Measurements from ENCODE around the gene BDKRB2. TPM values are rescaled to one million over a fixed set of nuclear protein-coding genes. Genes with fewer than 3 reads are reported as not detected.

The BDKRB2 gene
- total RNA-seq, 1 donor from 2014 or later: 0.16 TPM

- DNase-seq: no peak
Observed at GRCh38 chr14:96252999-96253539, 48.4 kb downstream of the BDKRB2 start.

DNA sequence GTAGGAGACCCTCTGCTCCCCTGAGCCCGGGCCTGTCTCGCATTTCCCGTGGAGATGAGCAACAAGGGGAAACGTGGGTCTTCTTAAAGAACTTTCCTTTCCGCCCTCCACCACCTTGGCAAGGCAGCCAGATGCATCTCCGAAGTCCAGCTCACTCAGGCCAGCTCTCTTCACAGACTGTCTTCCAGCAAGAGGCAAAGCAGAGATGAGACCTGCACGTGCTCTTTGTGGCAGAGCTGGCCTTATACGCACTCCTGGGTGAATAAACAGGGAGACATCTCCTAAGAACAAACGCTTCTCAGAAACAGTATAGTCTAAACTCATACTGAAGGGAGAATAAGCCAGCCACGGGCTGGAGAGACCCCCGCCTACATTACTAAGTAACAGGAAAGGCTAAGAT, 50.0 kb downstream of the BDKRB2 start:
- DNase-seq: no peak

DNA sequence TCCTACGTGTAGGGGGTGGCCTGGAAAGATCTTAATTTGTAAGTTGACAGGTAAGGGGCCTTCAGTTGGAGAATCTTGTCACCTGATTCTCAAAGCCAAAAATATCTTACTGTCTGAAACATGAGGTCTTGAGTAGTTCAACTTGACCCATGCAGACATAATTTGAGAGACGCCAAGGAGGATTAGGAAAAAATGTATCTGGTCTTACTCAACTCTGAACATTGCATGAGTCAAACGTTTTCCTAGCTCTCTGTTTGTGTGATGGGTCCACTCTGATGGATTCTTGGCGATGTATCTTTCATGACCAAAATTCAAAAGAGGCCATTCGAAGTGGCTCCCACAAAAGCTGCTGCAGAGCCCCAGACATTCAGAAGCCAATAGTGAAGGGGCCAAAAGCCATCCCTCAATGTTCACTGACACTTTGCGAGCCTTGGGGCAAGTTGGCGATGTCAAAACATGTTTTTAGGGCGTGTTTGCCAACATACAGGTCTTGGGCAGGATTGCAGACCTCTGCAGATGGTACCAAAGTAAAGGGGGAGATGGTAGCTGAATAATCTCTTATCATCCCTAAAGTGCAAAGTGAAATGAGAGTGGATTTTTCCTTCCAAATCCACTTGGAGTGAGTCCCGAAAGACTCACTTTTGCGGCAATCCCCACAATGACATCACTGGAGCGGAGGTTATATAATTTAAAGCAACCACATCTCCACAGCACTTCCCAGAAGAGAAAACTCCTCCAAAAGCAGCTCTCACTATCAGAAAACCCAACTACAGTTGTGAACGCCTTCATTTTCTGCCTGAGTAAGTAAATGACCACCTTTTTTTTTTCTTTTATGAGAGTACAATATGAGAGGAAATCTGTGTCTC, 51.1 kb downstream of the BDKRB2 start, which contains the start of gene BDKRB1:
Gene BDKRB1 (plus strand): TSS at position 710 of the 866 bp plus-strand sequence. CDS start 7,473 bp downstream, outside the sequence.
- DNase-seq: no peak

GRCh38 chr14:96256407-96256806, 51.8 kb downstream of the BDKRB2 start:
- no peak for DNase-seq

DNA sequence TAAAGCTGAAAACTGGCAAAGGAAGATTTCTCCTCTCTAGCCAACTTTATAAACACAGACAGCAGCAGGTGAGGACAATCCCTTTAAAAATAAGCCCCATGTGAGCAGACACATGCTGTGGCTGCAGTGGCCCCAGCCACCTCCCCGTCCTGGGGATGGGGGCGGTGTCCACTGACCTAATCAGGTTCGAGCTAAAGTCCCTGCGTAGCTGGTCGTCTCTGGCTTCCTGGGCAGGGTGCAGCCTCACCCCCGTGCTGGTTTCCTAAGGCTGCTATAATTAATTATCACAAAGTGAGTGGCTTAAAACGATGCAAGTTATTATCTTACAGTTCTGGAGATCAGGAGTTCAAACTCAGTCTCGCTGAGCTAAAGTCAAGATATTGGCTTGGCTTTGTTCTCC, 52.4 kb downstream of the BDKRB2 start:
- no peak for DNase-seq

DNA sequence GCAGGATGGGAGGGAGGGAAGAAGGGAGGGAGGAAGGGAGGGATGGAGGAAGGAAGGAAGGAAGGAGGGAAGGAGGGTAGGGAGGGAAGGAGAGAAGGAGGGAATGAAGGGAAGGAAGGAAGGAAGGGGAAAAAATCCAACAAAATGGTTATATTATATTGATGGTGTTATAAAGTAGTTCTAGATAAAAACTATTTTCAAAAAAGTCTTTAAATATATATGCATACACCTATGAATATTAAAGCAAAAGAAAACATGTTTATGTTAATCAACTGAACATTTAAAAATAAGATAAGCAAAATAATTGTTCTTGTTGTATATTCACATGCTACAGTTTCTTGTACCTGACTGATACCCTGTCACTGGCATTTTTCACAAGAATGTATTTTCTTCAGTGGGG, 53.3 kb downstream of the BDKRB2 start:
- no peak for DNase-seq

DNA sequence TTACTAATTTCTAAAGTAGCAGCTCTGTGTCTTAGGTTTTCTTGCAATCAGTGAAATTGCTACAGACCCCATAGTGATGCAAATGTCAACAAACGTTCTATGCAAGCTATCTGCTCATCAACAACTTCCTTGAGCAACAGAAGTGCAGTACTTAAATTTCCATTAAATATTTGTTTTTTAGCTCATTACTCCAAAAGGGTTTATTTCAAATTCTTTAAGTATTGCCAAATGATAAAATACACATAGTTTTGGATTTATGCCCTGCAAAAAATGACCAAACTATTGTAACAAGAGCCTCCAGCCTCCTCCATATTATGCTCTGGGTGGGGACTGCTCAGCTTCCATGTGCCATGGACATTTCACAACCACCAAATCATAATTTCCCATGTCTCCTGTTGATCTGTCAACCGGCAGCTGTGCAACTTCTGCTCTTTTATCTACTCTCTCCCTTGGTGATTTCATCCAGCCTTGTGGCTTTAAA, 55.7 kb downstream of the BDKRB2 start:
- DNase-seq: no peak

- no peak for DNase-seq
Observed at GRCh38 chr14:96261053-96261452, 56.4 kb downstream of the BDKRB2 start.

GRCh38 chr14:96261772-96262655, 57.4 kb downstream of the BDKRB2 start:
- no peak for DNase-seq

- DNase-seq: no peak
Observed at GRCh38 chr14:96263347-96264199, 58.9 kb downstream of the BDKRB2 start.

DNA sequence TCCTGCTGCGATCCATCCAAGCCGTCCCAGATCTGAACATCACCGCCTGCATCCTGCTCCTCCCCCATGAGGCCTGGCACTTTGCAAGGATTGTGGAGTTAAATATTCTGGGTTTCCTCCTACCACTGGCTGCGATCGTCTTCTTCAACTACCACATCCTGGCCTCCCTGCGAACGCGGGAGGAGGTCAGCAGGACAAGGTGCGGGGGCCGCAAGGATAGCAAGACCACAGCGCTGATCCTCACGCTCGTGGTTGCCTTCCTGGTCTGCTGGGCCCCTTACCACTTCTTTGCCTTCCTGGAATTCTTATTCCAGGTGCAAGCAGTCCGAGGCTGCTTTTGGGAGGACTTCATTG, 59.5 kb downstream of the BDKRB2 start:
- no peak for DNase-seq

DNA sequence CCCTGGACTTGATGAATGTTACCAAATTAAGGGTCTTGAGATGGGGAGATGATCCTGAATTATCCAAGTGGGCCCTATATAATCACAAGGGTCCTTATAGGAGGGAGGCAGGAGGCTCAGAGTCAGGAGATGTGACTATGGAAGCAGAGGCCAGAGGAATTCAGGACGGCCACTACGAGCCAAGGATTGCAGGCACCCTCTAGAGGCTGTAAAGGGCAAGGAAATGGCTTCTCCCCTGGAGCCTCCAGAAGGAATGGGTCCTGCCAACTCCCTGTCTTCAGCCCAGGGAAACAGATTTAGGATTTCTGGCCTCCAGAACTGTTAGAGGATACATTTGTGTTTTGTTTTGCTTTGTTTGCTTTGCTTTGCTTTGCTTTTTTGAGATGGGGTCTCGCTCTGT, 60.2 kb downstream of the BDKRB2 start:
- DNase-seq: no peak

- no peak for DNase-seq
Observed at GRCh38 chr14:96265383-96266095, 60.9 kb downstream of the BDKRB2 start.

DNA sequence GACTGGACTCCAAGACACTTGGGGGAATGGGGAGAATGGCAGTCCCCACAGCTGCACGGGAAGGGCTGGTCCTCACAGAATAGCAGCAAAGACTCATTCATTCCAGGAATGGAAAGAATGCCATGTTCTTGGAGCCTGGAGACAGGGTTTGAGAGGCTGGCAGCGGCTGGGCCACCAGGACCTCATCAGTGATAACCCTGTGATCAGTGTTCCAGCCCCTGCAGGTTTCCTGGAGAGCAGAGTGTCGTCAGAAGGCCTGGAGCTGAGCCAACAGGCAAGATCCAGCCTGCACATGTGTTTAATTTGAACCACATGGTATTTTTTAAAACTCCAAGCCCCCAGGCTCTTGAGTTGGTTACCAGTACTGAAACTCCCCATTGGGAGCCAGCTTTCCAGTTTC, 62.7 kb downstream of the BDKRB2 start:
- no peak for DNase-seq

DNA sequence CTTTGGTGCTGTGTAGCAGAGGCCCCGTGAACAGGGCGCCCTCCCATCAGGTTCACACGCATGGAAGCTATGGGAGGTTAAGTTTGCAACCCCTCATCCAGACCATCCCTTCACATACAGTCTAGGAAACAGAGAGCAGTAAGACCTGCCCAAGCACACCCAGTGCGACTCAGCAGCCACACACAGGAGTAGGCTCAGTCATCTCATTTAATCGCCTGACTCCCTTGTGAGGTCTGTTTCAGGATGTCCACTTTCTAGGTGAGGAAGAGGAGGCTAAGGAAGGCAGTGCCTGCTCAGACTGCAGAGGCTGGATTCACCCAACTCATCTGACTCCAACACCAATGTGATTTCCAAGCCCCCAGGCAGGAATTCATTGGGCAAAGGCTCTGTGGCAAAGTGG, 63.3 kb downstream of the BDKRB2 start:
- DNase-seq: no peak

DNA sequence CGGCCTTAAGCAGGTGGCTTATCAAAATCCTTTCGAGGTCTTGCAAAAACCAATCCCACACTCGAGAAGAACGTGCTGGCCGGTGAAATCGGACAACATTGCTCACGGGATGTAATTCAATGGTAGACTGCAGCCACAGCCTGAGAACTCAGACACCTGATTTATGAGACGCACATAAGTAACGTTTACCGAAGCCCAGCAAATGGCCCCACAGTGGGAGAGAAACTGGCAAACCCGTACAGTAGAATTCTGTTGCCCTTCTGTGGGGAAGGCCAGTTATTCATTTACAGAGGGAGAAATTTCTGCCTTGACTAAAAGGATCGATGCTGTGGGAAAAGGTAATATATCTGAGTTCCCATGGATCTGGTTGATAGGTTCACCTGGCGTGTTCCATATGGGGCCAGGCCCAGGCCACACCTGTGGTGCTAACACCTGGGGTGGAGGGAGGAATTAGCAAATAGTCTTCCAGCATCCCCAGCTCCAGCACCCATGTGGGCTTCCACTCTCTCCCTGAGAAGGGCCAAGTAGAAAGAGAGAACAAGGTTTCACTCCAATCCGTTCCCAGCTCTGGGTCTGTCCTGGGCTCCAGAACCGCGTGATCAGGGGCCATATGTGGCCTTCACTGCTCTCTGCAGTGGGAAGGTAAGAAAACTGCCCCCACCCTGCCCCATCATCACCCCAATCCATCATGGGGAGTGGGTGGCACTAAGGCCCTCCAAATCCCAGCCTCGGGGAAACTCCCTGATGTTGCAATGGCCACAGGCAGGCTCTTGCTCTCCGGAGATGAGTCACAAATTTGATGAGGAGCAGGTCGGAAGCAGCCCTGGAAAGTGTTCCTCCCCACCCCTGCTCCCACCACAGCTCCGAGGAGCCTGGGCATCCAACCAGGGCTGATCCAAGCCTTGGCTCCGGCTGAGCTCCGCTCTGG, 64.1 kb downstream of the BDKRB2 start:
- DNase-seq: no peak

- no peak for DNase-seq
Observed at GRCh38 chr14:96269359-96269710, 64.7 kb downstream of the BDKRB2 start.

- no peak for DNase-seq
Observed at GRCh38 chr14:96270565-96271420, 66.2 kb downstream of the BDKRB2 start.

DNA sequence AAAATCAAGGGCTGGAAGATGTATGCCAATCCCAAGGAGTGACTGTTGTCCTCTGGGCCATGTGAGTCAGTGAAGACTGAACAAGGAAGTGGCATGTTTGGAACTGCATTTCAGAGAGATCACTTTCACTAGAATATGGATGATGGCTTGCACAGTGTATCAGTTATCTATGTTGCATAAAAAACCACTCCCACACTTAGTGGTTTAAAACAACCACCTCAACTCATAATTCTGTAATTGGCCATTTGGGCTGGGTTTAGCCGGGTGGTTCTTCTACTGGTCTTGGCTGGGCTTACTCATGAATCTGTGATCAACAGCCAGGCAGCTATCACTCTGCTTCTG, 66.8 kb downstream of the BDKRB2 start:
- no peak for DNase-seq
